Immature natural killer cell (primary cell): ENCODE measurements around the gene INHA. TPM values are rescaled to one million over a fixed set of nuclear protein-coding genes. Genes with fewer than 3 reads are reported as not detected.

Source experiments
- DNase-seq, 3 donors: peaks; one replicate each; pipeline ENCODE4 v3.0.0; 2022; ENCODE audit warnings: mixed read lengths in 1 of 3
- H3K27ac Mint-ChIP-seq, 6 donors: one replicate each; pipeline ENCODE4 v1.8.0; 2020; ENCODE audit warnings: mixed read lengths in 6 of 6, mild to moderate bottlenecking in 5 of 6, inconsistent platforms in 4 of 6, moderate library complexity in 3 of 6
- H3K27me3 Mint-ChIP-seq, 3 donors: one replicate each; pipeline ENCODE4 v1.8.0; 2020 to 2021; ENCODE audit warnings: low read depth in 3 of 3, mild to moderate bottlenecking in 3 of 3, mixed read lengths in 3 of 3, moderate library complexity in 3 of 3, inconsistent platforms in 1 of 3
- H3K36me3 Mint-ChIP-seq, 3 donors: one replicate each; pipeline ENCODE4 v1.8.0; 2020; ENCODE audit warnings: mixed read lengths in 3 of 3, inconsistent platforms in 2 of 3, mild to moderate bottlenecking in 2 of 3
- H3K4me1 Mint-ChIP-seq, 2 donors: one replicate each; pipeline ENCODE4 v1.8.0; 2020; ENCODE audit warnings: inconsistent platforms in 2 of 2, mild to moderate bottlenecking in 2 of 2, mixed read lengths in 2 of 2, moderate library complexity in 1 of 2
- H3K4me3 Mint-ChIP-seq, 5 donors: one replicate each; pipeline ENCODE4 v1.8.0; 2020; ENCODE audit warnings: mild to moderate bottlenecking in 5 of 5, mixed read lengths in 5 of 5, inconsistent platforms in 3 of 5, moderate library complexity in 3 of 5
- H3K9me3 Mint-ChIP-seq, 6 donors: one replicate each; pipeline ENCODE4 v1.8.0; 2020; ENCODE audit warnings: mild to moderate bottlenecking in 6 of 6, mixed read lengths in 6 of 6, inconsistent platforms in 4 of 6, moderate library complexity in 3 of 6
- polyA plus RNA-seq, 3 donors: library from polyadenylated mRNA; unstranded; fragments of 300-500 nt; fragmentation: Illumina TruSeq; gene quantifications; one replicate each; pipeline ENCODE4 v1.2.3, GENCODE V29; 2021

INHA gene
- polyA plus RNA-seq, 3 donors from 2014 or later: not detected

- H3K4me3 Mint-ChIP-seq: no peak overlapping the region
- H3K9me3 Mint-ChIP-seq: peaks cover 0 to 2% (median 0%) of the 10 kb centered on the region in 6 donors
- H3K27me3 Mint-ChIP-seq: peaks cover 4 to 21% (median 11%) of the 10 kb centered on the region in 3 donors
- no peak overlapping the region for H3K27ac Mint-ChIP-seq
- DNase-seq: no peak
- no peaks in the 10 kb centered on the region for H3K36me3 Mint-ChIP-seq
- H3K4me1 Mint-ChIP-seq: peaks cover 0 to 6% of the 10 kb centered on the region in 2 donors
These were observed 4.2 kb upstream of the INHA start for GRCh38 chr2:219567791-219568361.

- DNase-seq: no peak
- H3K27ac Mint-ChIP-seq: no peak overlapping the region
- H3K4me3 Mint-ChIP-seq: peak overlapping the region in 1 of 5 donors; percentile 21
- H3K36me3 Mint-ChIP-seq: no peaks in the 10 kb centered on the region
- peaks cover 0 to 6% of the 10 kb centered on the region in 2 donors for H3K4me1 Mint-ChIP-seq
- peaks cover 4 to 29% (median 14%) of the 10 kb centered on the region in 3 donors for H3K27me3 Mint-ChIP-seq
- H3K9me3 Mint-ChIP-seq: peaks cover 0 to 2% (median 0%) of the 10 kb centered on the region in 6 donors
These were observed 3.1 kb upstream of the INHA start for GRCh38 chr2:219569041-219569440.

- H3K27me3 Mint-ChIP-seq: peaks cover 0 to 25% (median 14%) of the 10 kb centered on the region in 3 donors
- H3K27ac Mint-ChIP-seq: no peak overlapping the region
- peak overlapping the region in 3 of 5 donors; percentile 15 to 74 (median 65) for H3K4me3 Mint-ChIP-seq
- no peaks in the 10 kb centered on the region for H3K36me3 Mint-ChIP-seq
- peaks cover 0 to 6% of the 10 kb centered on the region in 2 donors for H3K4me1 Mint-ChIP-seq
- H3K9me3 Mint-ChIP-seq: peaks cover 0 to 2% (median 0%) of the 10 kb centered on the region in 6 donors
- no peak for DNase-seq
These were observed 2.5 kb upstream of the INHA start for GRCh38 chr2:219569635-219570034.

- Mint-ChIP-seq H3K27me3 (peaks cover 3 to 25% (median 14%) of the 10 kb centered on the region in 3 donors), H3K4me1 (peaks cover 0 to 6% of the 10 kb centered on the region in 2 donors), H3K9me3 (peaks cover 0 to 2% (median 0%) of the 10 kb centered on the region in 6 donors), H3K4me3 (peak overlapping the region in 4 of 5 donors; percentile 40 to 50 (median 44)), H3K27ac (no peak overlapping the region), H3K36me3 (no peaks in the 10 kb centered on the region)
- DNase-seq: no peak
These were observed 1.8 kb upstream of the INHA start for GRCh38 chr2:219570194-219570923.

GRCh38 chr2:219570924-219571310 is 1.2 kb upstream of the INHA start:
- no peak overlapping the region for H3K4me3 Mint-ChIP-seq
- H3K36me3 Mint-ChIP-seq: no peaks in the 10 kb centered on the region
- no peak overlapping the region for H3K27ac Mint-ChIP-seq
- peaks cover 0 to 2% (median 0%) of the 10 kb centered on the region in 6 donors for H3K9me3 Mint-ChIP-seq
- peaks cover 3 to 28% (median 14%) of the 10 kb centered on the region in 3 donors for H3K27me3 Mint-ChIP-seq
- peaks cover 0 to 6% of the 10 kb centered on the region in 2 donors for H3K4me1 Mint-ChIP-seq
- DNase-seq: no peak

- Mint-ChIP-seq H3K27ac (no peak within 1 kb of the TSS), H3K27me3 (peaks cover 3 to 32% (median 19%) of the 10 kb centered on the region in 3 donors)
These were observed 536 bp upstream of the INHA start, which contains the start of gene OBSL1 for GRCh38 chr2:219571311-219572236. OBSL1 (minus strand) TSS chr2:219571539; CDS start chr2:219571232, 307 bp downstream.

GRCh38 chr2:219573166-219573565 is 1.1 kb downstream of the INHA start:
- peaks cover 0 to 6% of the 10 kb centered on the region in 2 donors for H3K4me1 Mint-ChIP-seq
- no peak overlapping the region for H3K27ac Mint-ChIP-seq
- H3K9me3 Mint-ChIP-seq: peaks cover 0 to 2% (median 0%) of the 10 kb centered on the region in 6 donors
- DNase-seq: no peak
- no peaks in the 10 kb centered on the region for H3K36me3 Mint-ChIP-seq
- peak overlapping the region in 1 of 5 donors; percentile 21 for H3K4me3 Mint-ChIP-seq
- H3K27me3 Mint-ChIP-seq: peaks cover 3 to 33% (median 17%) of the 10 kb centered on the region in 3 donors

More at GRCh38 chr2:219571311-219572236, 536 bp upstream of the INHA start, which contains the start of gene OBSL1:
- H3K4me3 Mint-ChIP-seq: peak within 1 kb of the TSS in 4 of 5 donors; percentile 4 to 66 (median 28)
- no peak for DNase-seq
- H3K36me3 Mint-ChIP-seq: no peaks in the 10 kb centered on the region
- H3K4me1 Mint-ChIP-seq: peaks cover 0 to 6% of the 10 kb centered on the region in 2 donors
- H3K9me3 Mint-ChIP-seq: peaks cover 0 to 2% (median 0%) of the 10 kb centered on the region in 6 donors

GRCh38 chr2:219574484-219575311 is 2.6 kb downstream of the INHA start:
- H3K27ac Mint-ChIP-seq: no peak overlapping the region
- H3K4me3 Mint-ChIP-seq: no peak overlapping the region
- peaks cover 0 to under 1% (median 0%) of the 10 kb centered on the region in 6 donors for H3K9me3 Mint-ChIP-seq
- DNase-seq: no peak
- H3K36me3 Mint-ChIP-seq: no peaks in the 10 kb centered on the region
- peaks cover 3 to 29% (median 13%) of the 10 kb centered on the region in 3 donors for H3K27me3 Mint-ChIP-seq
- peaks cover 0 to 5% of the 10 kb centered on the region in 2 donors for H3K4me1 Mint-ChIP-seq

- Mint-ChIP-seq H3K4me3 (no peak overlapping the region), H3K4me1 (peaks cover 0 to 3% of the 10 kb centered on the region in 2 donors), H3K27me3 (peaks cover 3 to 29% (median 13%) of the 10 kb centered on the region in 3 donors), H3K36me3 (no peaks in the 10 kb centered on the region), H3K27ac (no peak overlapping the region), H3K9me3 (no peaks in the 10 kb centered on the region)
- no peak for DNase-seq
These were observed 3.7 kb downstream of the INHA start for GRCh38 chr2:219575566-219576504.

- Mint-ChIP-seq H3K4me3 (no peak overlapping the region), H3K36me3 (no peaks in the 10 kb centered on the region), H3K27me3 (peaks cover 3 to 28% (median 12%) of the 10 kb centered on the region in 3 donors), H3K27ac (no peak overlapping the region), H3K9me3 (no peaks in the 10 kb centered on the region), H3K4me1 (peaks cover 0 to 2% of the 10 kb centered on the region in 2 donors)
- DNase-seq: no peak
These were observed 4.6 kb downstream of the INHA start for GRCh38 chr2:219576505-219577388.
